DOHH2 (cell line): ENCODE measurements around the gene LRRTM4.

ENCODE experiments used
- EZH2phosphoT487 ChIP-seq: fragments of 200-600 bp; sonication (generic); IDR thresholded peaks from 2 replicates; pipeline ENCODE4 v1.6.1; 2017; ENCODE audit warnings: borderline replicate concordance, mild to moderate bottlenecking, antibody characterized with exemption, low read length, moderate library complexity, mixed read lengths
- TF ChIP-seq, protein P1 (sequence below): fragments of 200-600 bp; sonication (generic); IDR thresholded peaks from one replicate; pipeline ENCODE4 v1.5.1; 2014; ENCODE audit warnings: antibody characterized with exemption, mild to moderate bottlenecking, low read depth, low read length; ENCODE audit not compliant: poor library complexity, severe bottlenecking

- TF ChIP-seq, protein P1, sequence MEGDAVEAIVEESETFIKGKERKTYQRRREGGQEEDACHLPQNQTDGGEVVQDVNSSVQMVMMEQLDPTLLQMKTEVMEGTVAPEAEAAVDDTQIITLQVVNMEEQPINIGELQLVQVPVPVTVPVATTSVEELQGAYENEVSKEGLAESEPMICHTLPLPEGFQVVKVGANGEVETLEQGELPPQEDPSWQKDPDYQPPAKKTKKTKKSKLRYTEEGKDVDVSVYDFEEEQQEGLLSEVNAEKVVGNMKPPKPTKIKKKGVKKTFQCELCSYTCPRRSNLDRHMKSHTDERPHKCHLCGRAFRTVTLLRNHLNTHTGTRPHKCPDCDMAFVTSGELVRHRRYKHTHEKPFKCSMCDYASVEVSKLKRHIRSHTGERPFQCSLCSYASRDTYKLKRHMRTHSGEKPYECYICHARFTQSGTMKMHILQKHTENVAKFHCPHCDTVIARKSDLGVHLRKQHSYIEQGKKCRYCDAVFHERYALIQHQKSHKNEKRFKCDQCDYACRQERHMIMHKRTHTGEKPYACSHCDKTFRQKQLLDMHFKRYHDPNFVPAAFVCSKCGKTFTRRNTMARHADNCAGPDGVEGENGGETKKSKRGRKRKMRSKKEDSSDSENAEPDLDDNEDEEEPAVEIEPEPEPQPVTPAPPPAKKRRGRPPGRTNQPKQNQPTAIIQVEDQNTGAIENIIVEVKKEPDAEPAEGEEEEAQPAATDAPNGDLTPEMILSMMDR = no peak
- no peak for TF ChIP-seq EZH2phosphoT487
Measured at GRCh38 chr2:77479895-77480294, 42.3 kb downstream of the LRRTM4 start.
